Hepatocyte (in vitro differentiated cells): ENCODE results near the gene SORCS2. TPM values are rescaled to one million over a fixed set of nuclear protein-coding genes. Genes with fewer than 3 reads are reported as not detected.

ENCODE experiments used
- DNase-seq: peaks from one replicate; pipeline ENCODE4 v3.0.0-alpha.2; 2016; ENCODE audit warnings: low spot score
- H2AFZ ChIP-seq: fragments of 200-600 bp; sonication (generic); 2 replicates; pipeline ENCODE4 v1.6.0; 2016; ENCODE audit warnings: antibody characterized with exemption, mild to moderate bottlenecking
- H3K27ac ChIP-seq: fragments of 200-600 bp; sonication (generic); 2 replicates; pipeline ENCODE4 v1.5.1; 2016; ENCODE audit warnings: mild to moderate bottlenecking
- H3K27me3 ChIP-seq: fragments of 200-600 bp; sonication (generic); 2 replicates; pipeline ENCODE4 v1.6.1; 2016
- H3K36me3 ChIP-seq: fragments of 200-600 bp; sonication (generic); replicated peaks from 2 replicates; pipeline ENCODE4 v1.5.1; 2016; ENCODE audit warnings: low read depth; ENCODE audit not compliant: insufficient read depth
- H3K4me1 ChIP-seq: fragments of 200-600 bp; sonication (generic); 2 replicates; pipeline ENCODE4 v1.5.1; 2016; ENCODE audit warnings: mild to moderate bottlenecking, moderate library complexity; ENCODE audit not compliant: insufficient read depth
- H3K4me2 ChIP-seq: fragments of 200-600 bp; sonication (generic); 2 replicates; pipeline ENCODE4 v1.6.0; 2016
- H3K4me3 ChIP-seq: fragments of 200-600 bp; sonication (generic); 2 replicates; pipeline ENCODE4 v1.5.1; 2016; ENCODE audit warnings: mild to moderate bottlenecking
- H3K79me2 ChIP-seq: fragments of 200-600 bp; sonication (generic); 2 replicates; pipeline ENCODE4 v1.6.0; 2017; ENCODE audit warnings: mild to moderate bottlenecking
- H3K9me2 ChIP-seq: fragments of 200-600 bp; sonication (generic); replicated peaks from 2 replicates; pipeline ENCODE4 v1.6.0; 2017; ENCODE audit warnings: mild to moderate bottlenecking; ENCODE audit not compliant: insufficient read depth
- H3K9me3 ChIP-seq: fragments of 200-600 bp; sonication (generic); 2 replicates; pipeline ENCODE4 v1.5.1; 2016; ENCODE audit warnings: low read depth, mild to moderate bottlenecking
- H4K20me1 ChIP-seq: fragments of 200-600 bp; sonication (generic); 2 replicates; pipeline ENCODE4 v1.6.0; 2016; ENCODE audit warnings: mild to moderate bottlenecking; ENCODE audit not compliant: insufficient read depth, poor library complexity, severe bottlenecking
- EZH2 ChIP-seq: fragments of 200-600 bp; sonication (generic); IDR thresholded peaks from 2 replicates; pipeline ENCODE4 v1.6.1; 2016; ENCODE audit warnings: antibody characterized with exemption, mild to moderate bottlenecking, borderline replicate concordance
- EZH2phosphoT487 ChIP-seq: fragments of 200-600 bp; sonication (generic); IDR thresholded peaks from one replicate; pipeline ENCODE4 v1.6.1; 2018; ENCODE audit warnings: antibody characterized with exemption, mild to moderate bottlenecking, low read depth, moderate library complexity; ENCODE audit not compliant: unreplicated experiment, severe bottlenecking
- WGBS: methylation state at CpG from one replicate; pipeline ENCODE4 v1.1.6; 2016; ENCODE audit warnings: low lambda C conversion rate; ENCODE audit errors: missing lambda C conversion rate; 5-methylcytosine and 5-hydroxymethylcytosine counted together
- polyA plus RNA-seq: library from polyadenylated mRNA; unstranded; fragments of >200 nt; fragmentation: Nextera tagmentation; extraction: Ambion mirVana; gene quantifications from 2 replicates; pipeline ENCODE4 v1.2.1, GENCODE V29; 2016
- total RNA-seq: library from RNA; depleted of rRNA; stranded (reverse); fragments of >200 nt; gene quantifications from 2 replicates; pipeline ENCODE4 v1.2.3, GENCODE V29; 2014
- TF ChIP-seq, protein P1 (sequence below): fragments of 200-600 bp; sonication (generic); IDR thresholded peaks from 2 replicates; pipeline ENCODE4 v1.5.1; 2016; ENCODE audit warnings: antibody characterized with exemption, mild to moderate bottlenecking; ENCODE audit not compliant: poor library complexity

The SORCS2 gene
- total and polyA plus RNA-seq, 2 experiments from 2014 or later = 1.6 to 4.8 TPM

DNA sequence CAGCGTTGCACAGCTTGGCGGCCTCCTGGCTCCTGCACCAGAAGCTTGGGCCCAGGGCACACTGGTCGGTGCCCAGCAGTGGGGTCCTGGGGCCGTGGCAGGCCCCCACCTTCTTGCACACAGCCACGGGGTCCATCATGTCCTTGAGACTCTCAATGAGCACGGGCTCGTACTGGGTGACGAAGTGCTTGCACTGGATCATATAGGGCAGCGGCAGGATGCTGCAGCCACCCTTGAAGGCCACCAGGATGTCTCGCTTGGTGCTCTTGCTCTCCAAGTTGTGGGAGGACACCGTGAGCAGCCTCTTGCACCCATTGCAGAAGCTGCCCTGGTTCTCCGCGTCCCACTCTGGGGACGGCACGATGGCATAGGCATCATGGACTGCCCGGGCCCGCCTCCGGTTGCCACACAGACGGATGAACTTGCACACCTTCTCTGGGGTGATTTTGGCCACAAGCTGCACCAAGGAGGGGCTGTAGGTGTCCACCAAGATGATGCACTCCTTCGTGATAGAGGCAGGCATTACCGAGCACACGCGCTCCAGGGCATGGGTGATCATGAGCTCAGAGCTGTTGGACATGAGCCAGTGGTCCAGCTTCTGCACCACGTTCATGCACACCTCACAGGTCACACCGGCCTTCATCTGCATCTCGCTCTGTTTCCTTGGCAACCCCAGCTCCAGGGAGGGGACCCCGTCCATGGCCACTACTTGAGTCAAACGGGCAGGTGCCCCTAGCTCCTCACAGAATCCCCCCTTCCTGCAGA, 241.2 kb downstream of the SORCS2 start:
- no peak overlapping the region for H3K27ac ChIP-seq
- DNase-seq = no peak
- peaks cover 35% of the 10 kb centered on the region for H3K4me1 ChIP-seq
- no peaks in the 10 kb centered on the region for H3K79me2 ChIP-seq
- H3K27me3 ChIP-seq = no peaks in the 10 kb centered on the region
- no peaks in the 10 kb centered on the region for H3K36me3 ChIP-seq
- no peaks in the 10 kb centered on the region for H3K9me2 ChIP-seq
- H3K4me3 ChIP-seq = no peak overlapping the region
- WGBS = 97% methylated on average over 28 of the region's 28 CpGs
- H3K9me3 ChIP-seq = no peaks in the 10 kb centered on the region
- no peak overlapping the region for H3K4me2 ChIP-seq
- H4K20me1 ChIP-seq = no peaks in the 10 kb centered on the region
- H2AFZ ChIP-seq = no peak overlapping the region
- TF ChIP-seq EZH2phosphoT487 (no peak), EZH2 (no peak)
- TF ChIP-seq, protein P1, sequence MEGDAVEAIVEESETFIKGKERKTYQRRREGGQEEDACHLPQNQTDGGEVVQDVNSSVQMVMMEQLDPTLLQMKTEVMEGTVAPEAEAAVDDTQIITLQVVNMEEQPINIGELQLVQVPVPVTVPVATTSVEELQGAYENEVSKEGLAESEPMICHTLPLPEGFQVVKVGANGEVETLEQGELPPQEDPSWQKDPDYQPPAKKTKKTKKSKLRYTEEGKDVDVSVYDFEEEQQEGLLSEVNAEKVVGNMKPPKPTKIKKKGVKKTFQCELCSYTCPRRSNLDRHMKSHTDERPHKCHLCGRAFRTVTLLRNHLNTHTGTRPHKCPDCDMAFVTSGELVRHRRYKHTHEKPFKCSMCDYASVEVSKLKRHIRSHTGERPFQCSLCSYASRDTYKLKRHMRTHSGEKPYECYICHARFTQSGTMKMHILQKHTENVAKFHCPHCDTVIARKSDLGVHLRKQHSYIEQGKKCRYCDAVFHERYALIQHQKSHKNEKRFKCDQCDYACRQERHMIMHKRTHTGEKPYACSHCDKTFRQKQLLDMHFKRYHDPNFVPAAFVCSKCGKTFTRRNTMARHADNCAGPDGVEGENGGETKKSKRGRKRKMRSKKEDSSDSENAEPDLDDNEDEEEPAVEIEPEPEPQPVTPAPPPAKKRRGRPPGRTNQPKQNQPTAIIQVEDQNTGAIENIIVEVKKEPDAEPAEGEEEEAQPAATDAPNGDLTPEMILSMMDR = no peak

DNA sequence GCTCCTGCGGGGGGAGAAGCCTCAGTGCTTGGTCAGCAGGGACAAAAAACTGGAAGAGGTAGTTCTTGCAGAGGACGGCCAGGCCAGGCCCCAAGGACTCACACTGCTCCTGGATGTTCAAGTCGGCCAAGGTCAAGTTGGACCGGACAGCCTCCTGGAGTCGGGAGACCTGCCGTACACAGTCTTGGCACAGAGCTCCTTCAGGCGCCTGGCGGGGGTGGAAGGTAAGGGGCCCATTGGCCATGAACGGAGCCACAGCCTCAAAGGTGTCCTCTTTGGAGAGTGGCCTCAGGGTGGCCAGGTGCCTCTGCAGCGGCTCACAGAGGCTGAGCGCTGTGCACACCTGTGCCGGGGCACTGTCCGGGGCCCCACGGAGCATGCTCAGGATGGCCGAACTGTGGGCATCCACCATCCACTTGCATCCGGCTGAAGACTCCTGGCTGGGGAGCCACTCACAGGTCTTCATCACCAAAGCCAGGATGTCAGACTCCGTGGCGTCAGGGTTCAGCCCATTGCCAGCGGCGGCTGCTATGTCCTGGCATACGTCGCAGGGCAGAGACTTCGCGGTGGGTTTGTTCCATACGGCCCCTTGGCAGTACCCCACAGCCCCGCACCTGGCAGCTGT, 241.9 kb downstream of the SORCS2 start:
- Histone ChIP-seq H2AFZ (no peak overlapping the region), H3K9me2 (no peaks in the 10 kb centered on the region), H3K27ac (peak overlapping the region; percentile 98), H3K9me3 (no peaks in the 10 kb centered on the region), H3K4me1 (peaks cover 35% of the 10 kb centered on the region), H3K36me3 (no peaks in the 10 kb centered on the region), H3K79me2 (no peaks in the 10 kb centered on the region), H3K4me3 (no peak overlapping the region), H3K4me2 (peak overlapping the region; percentile 28), H4K20me1 (no peaks in the 10 kb centered on the region), H3K27me3 (no peaks in the 10 kb centered on the region)
- DNase-seq = no peak
- TF ChIP-seq, protein P1 = no peak
- TF ChIP-seq EZH2phosphoT487 = no peak
- TF ChIP-seq EZH2 = no peak
- WGBS = 88% methylated on average over 26 of the region's 26 CpGs

DNA sequence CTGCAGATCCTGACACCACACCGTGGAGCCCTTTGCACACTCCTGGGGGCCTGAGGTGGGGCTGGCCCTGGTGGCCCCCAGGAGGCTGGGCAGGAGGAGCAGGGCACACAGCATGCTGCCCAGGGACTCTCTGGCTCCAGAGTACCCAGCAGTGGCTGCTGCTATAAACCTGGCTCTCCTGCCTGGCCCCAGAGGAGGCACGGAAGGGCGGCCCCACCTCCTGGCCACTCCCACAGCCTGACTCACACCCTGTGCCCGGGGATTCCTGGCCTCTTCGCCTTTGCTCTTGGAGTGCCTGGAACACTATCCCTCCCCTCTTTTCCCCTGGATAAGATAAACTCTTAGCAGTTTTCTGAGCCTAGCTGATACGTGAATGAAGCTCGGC, 242.4 kb downstream of the SORCS2 start, which contains the start of gene PSAPL1:
Gene PSAPL1 (minus strand): TSS at position 165 of the 385 bp plus-strand sequence. CDS start 51 bp downstream, at position 114.
- DNase-seq = peak; percentile 92
- H3K4me3 ChIP-seq = no peak within 1 kb of the TSS
- no peaks in the 10 kb centered on the region for H3K27me3 ChIP-seq
- H4K20me1 ChIP-seq = no peaks in the 10 kb centered on the region
- no peaks in the 10 kb centered on the region for H3K9me2 ChIP-seq
- TF ChIP-seq EZH2 = no peak
- TF ChIP-seq EZH2phosphoT487 = no peak
- TF ChIP-seq, protein P1 = no peak
- no peaks in the 10 kb centered on the region for H3K36me3 ChIP-seq
- peak within 1 kb of the TSS; percentile 98 for H3K27ac ChIP-seq
- H3K4me1 ChIP-seq = peaks cover 35% of the 10 kb centered on the region
- H3K79me2 ChIP-seq = no peaks in the 10 kb centered on the region
- 12% methylated on average over 7 of the region's 7 CpGs for WGBS
- H3K9me3 ChIP-seq = no peaks in the 10 kb centered on the region
- no peak within 1 kb of the TSS for H2AFZ ChIP-seq
- peak within 1 kb of the TSS; percentile 69 for H3K4me2 ChIP-seq
